HG03025 (cell line): Measurements from ENCODE around the gene OXA1L.
"Not testable (repeated sequence)": the region's sequence is repeated elsewhere in the genome, so short reads cannot be mapped to it uniquely, and the experiment has no call there.

ENCODE experiments used
- ATAC-seq: cut with Tn5 transposase; IDR thresholded peaks from one replicate; pipeline ENCODE4 v1.9.1; 2021; ENCODE audit warnings: mild to moderate bottlenecking, moderate library complexity; ENCODE audit not compliant: unreplicated experiment, low FRiP score

Gene OXA1L

GRCh38 chr14:22767323-22767589 lies 768 bp downstream of the OXA1L start:
- no peak for ATAC-seq

- ATAC-seq: no peak
These were observed 2.5 kb downstream of the OXA1L start for GRCh38 chr14:22768947-22769346.

- ATAC-seq: no peak
These were observed 2.9 kb downstream of the OXA1L start for GRCh38 chr14:22769369-22769768.

- no peak for ATAC-seq
These were observed 4.1 kb downstream of the OXA1L start for GRCh38 chr14:22770481-22771187.

- no peak for ATAC-seq
These were observed 6.2 kb downstream of the OXA1L start for GRCh38 chr14:22772725-22773124.

GRCh38 chr14:22773162-22774010 lies 6.9 kb downstream of the OXA1L start:
- no peak for ATAC-seq

- ATAC-seq: no peak
These were observed 7.7 kb downstream of the OXA1L start for GRCh38 chr14:22774011-22774706.

- ATAC-seq: no peak
These were observed 9.7 kb downstream of the OXA1L start for GRCh38 chr14:22776215-22776614.

GRCh38 chr14:22776849-22777248 lies 10.4 kb downstream of the OXA1L start:
- not testable (repeated sequence) for ATAC-seq

GRCh38 chr14:22778084-22778483 lies 11.6 kb downstream of the OXA1L start:
- ATAC-seq: no peak

GRCh38 chr14:22780105-22780679 lies 13.7 kb downstream of the OXA1L start:
- no peak for ATAC-seq

- ATAC-seq: no peak
These were observed 14.4 kb downstream of the OXA1L start for GRCh38 chr14:22780941-22781300.

GRCh38 chr14:22781301-22781991 lies 15.0 kb downstream of the OXA1L start:
- no peak for ATAC-seq

- no peak for ATAC-seq
These were observed 20.2 kb downstream of the OXA1L start for GRCh38 chr14:22786685-22787084.

- ATAC-seq: no peak
These were observed 24.8 kb downstream of the OXA1L start for GRCh38 chr14:22791301-22791700.

- ATAC-seq: no peak
These were observed 25.7 kb downstream of the OXA1L start for GRCh38 chr14:22792158-22792557.

- ATAC-seq: not testable (repeated sequence)
These were observed 27.1 kb downstream of the OXA1L start for GRCh38 chr14:22793550-22793949.

- no peak for ATAC-seq
These were observed 27.5 kb downstream of the OXA1L start for GRCh38 chr14:22793976-22794375.

GRCh38 chr14:22794551-22794951 lies 28.1 kb downstream of the OXA1L start:
- peak; percentile 62 for ATAC-seq

- ATAC-seq: no peak
These were observed 29.7 kb downstream of the OXA1L start for GRCh38 chr14:22796087-22796707.
